Measurements from ENCODE around the gene GPN2. TPM values are rescaled to one million over a fixed set of nuclear protein-coding genes. Genes with fewer than 3 reads are reported as not detected.

Gene GPN2
- total and polyA plus RNA-seq, 9 of the 15 experiments (the other 6 are each of a cell fraction or from before 2014, with no cell fraction given): 9.9 to 58.8 (median 20.4) TPM

GRCh38 chr1:26826261-26827105 is 63.6 kb downstream of the GPN2 start, which contains the start of gene ZDHHC18 (continued):
- TF ChIP-seq, protein P1, sequence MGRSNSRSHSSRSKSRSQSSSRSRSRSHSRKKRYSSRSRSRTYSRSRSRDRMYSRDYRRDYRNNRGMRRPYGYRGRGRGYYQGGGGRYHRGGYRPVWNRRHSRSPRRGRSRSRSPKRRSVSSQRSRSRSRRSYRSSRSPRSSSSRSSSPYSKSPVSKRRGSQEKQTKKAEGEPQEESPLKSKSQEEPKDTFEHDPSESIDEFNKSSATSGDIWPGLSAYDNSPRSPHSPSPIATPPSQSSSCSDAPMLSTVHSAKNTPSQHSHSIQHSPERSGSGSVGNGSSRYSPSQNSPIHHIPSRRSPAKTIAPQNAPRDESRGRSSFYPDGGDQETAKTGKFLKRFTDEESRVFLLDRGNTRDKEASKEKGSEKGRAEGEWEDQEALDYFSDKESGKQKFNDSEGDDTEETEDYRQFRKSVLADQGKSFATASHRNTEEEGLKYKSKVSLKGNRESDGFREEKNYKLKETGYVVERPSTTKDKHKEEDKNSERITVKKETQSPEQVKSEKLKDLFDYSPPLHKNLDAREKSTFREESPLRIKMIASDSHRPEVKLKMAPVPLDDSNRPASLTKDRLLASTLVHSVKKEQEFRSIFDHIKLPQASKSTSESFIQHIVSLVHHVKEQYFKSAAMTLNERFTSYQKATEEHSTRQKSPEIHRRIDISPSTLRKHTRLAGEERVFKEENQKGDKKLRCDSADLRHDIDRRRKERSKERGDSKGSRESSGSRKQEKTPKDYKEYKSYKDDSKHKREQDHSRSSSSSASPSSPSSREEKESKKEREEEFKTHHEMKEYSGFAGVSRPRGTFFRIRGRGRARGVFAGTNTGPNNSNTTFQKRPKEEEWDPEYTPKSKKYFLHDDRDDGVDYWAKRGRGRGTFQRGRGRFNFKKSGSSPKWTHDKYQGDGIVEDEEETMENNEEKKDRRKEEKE (IDR thresholded peaks at IDR 0.05; ENCODE audit: borderline replicate concordance in 1 of 2, control insufficient read depth in 1 of 2, low read depth in 2 of 2, low read length in 1 of 2): no peak
- TF ChIP-seq SAP30 (IDR thresholded peaks at IDR 0.05; ENCODE audit: borderline replicate concordance, insufficient read depth, low read depth, low read length, poor library complexity, severe bottlenecking): peak; percentile 41
- TF ChIP-seq L3MBTL2 (IDR thresholded peaks at IDR 0.05): peak; percentile 78
- peak; percentile 82 for TF ChIP-seq SMAD4 (CRISPR knock-in tag; conservative IDR thresholded peaks at IDR 0.05)
- TF ChIP-seq SIN3B (IDR thresholded peaks at IDR 0.05; ENCODE audit: low read depth): 0 out of 2 replicates have a peak, but pooled peaks have one; percentile 26
- peak in 1 of 2 experiments; percentile 31; a peak in 1 of 4 replicates for TF ChIP-seq SIN3A (IDR thresholded peaks at IDR 0.05; ENCODE audit: borderline replicate concordance in 2 of 2, control insufficient read depth in 1 of 2, low read depth in 2 of 2, low read length in 2 of 2)
- peak; percentile 68 for TF ChIP-seq RBBP5 (IDR thresholded peaks at IDR 0.05; ENCODE audit: borderline replicate concordance, insufficient read depth, low read length, poor library complexity, severe bottlenecking)
- TF ChIP-seq PRPF4 (IDR thresholded peaks at IDR 0.05; ENCODE audit: insufficient read depth, low read depth, low read length, poor library complexity, severe bottlenecking): no peak
- TF ChIP-seq POLR2AphosphoS5 (IDR thresholded peaks at IDR 0.05; ENCODE audit: control insufficient read depth, insufficient read depth, low read depth, low read length): peak; percentile 39; the same call in 1 of the 2 replicates
- TF ChIP-seq SUPT5H (IDR thresholded peaks at IDR 0.05): no peak
- TF ChIP-seq ZNF197 (CRISPR knock-in tag; IDR thresholded peaks at IDR 0.05; ENCODE audit: low read depth): peak; percentile 67; the same call in 1 of the 2 replicates
- TF ChIP-seq RAD21 (CRISPR knock-in tag; conservative IDR thresholded peaks at IDR 0.05 in 1 of 2, IDR thresholded peaks at IDR 0.05 in 1 of 2): 0 out of 4 replicates have a peak, but pooled peaks of 1 of the 2 experiments have one; percentile 7
- no peak for TF ChIP-seq PHF21A (IDR thresholded peaks at IDR 0.05; ENCODE audit: borderline replicate concordance, low read depth)
- no peak for TF ChIP-seq AFF4 (CRISPR knock-in tag; IDR thresholded peaks at IDR 0.05)
- TF ChIP-seq NCOA6 (IDR thresholded peaks at IDR 0.05): no peak
- 0 out of 2 replicates have a peak, but pooled peaks have one; percentile 13 for TF ChIP-seq ATF7 (IDR thresholded peaks at IDR 0.05)
- peak; percentile 38 to 71; a peak in 3 of 4 replicates for TF ChIP-seq NONO (IDR thresholded peaks at IDR 0.05; ENCODE audit: low read depth in 2 of 2, low read length in 1 of 2)

Data from K562 (cell line).